HG03571 (cell line): Measurements from ENCODE around the gene NTPCR.
"Not testable (repeated sequence)": the region's sequence is repeated elsewhere in the genome, so short reads cannot be mapped to it uniquely, and the experiment has no call there.

Source experiments
- ATAC-seq: cut with Tn5 transposase; IDR thresholded peaks from one replicate; pipeline ENCODE4 v1.9.1; 2021; ENCODE audit not compliant: unreplicated experiment

The NTPCR gene

DNA sequence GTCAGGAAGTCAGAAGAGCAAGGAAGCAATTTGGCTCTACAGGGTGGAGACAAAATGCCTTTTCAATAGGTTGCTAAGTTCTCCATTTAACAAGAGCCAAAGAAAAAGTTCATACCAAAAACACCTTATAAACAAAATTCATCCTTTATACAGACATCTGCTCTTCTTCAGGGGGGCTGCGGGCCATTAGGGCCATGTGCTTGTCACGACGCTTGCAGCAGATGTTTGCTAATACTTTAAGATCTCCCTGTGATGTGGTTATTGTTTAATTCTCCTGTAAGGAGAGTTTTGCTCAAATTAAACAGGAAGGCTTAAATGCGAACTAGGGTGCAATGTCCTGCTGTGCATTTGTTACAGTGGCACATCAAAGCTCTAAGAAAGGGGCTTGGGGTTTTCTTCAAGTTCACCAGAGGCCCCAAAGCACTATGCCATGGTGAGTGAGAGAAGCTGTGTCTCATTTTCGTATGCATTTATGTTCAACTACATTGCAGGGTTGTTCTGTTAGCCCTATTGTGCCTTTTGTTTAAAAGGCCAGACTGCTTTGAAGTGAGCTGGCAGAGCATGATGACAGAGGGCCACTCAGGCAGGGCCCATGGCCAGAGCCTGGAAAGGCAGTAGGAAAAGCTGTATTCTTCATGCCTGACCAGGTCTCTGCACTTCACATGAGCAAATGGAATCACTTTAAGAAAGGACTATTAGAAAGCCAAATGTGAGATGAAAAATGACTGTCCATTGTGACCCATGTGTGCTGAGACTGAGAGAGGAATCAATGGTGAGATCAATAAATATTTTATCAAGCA, 24.8 kb upstream of the NTPCR start:
- no peak for ATAC-seq

DNA sequence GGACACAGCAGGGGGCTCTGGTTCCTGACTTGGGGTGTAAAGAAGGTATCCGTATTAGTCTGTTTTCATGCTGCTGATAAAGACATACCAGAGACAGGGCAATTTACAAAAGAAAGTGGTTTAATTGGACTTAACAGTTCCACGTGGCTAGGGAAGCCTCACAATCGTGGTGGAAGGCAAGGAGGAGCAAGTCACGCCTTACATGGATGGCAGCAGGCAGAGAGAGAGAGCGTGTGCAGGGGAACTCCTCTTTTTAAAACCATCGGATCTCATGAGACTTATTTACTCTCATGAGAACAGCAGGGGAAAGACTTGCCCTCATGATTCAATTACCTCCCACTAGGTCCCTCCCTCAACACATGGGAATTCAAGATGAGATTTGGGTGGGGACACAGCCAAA, 23.2 kb upstream of the NTPCR start:
- not testable (repeated sequence) for ATAC-seq

GRCh38 chr1:232927830-232928505, 22.4 kb upstream of the NTPCR start:
- no peak for ATAC-seq

- no peak for ATAC-seq
Observed at GRCh38 chr1:232932486-232933425, 17.7 kb upstream of the NTPCR start.

GRCh38 chr1:232936941-232937340, 13.5 kb upstream of the NTPCR start:
- ATAC-seq: no peak

GRCh38 chr1:232937741-232938375, 12.6 kb upstream of the NTPCR start:
- ATAC-seq: no peak

DNA sequence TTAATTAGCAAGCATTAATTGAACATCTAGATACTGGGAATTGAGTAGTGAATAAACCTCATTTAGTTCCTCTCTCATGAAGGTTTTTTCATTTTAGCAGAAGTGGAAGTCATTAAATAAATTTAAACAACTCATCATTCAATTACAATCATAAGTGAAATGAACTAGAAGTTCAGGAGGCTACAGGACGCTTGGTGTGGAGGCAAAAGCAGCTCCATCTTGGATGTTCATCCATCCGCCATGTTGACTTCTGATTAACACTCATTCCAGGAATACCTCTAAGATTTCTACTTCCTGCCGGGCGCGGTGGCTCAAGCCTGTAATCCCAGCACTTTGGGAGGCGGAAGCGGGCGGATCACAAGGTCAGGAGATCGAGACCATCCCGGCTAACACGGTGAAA, 11.5 kb upstream of the NTPCR start:
- no peak for ATAC-seq

- ATAC-seq: no peak
Observed at GRCh38 chr1:232939748-232940147, 10.7 kb upstream of the NTPCR start.

- ATAC-seq: peak; percentile 74
Observed at GRCh38 chr1:232940262-232940661, 10.1 kb upstream of the NTPCR start.

- no peak for ATAC-seq
Observed at GRCh38 chr1:232942413-232943294, 7.8 kb upstream of the NTPCR start.

GRCh38 chr1:232943679-232944252, 6.6 kb upstream of the NTPCR start:
- no peak for ATAC-seq

GRCh38 chr1:232944347-232944746, 6.1 kb upstream of the NTPCR start:
- no peak for ATAC-seq

DNA sequence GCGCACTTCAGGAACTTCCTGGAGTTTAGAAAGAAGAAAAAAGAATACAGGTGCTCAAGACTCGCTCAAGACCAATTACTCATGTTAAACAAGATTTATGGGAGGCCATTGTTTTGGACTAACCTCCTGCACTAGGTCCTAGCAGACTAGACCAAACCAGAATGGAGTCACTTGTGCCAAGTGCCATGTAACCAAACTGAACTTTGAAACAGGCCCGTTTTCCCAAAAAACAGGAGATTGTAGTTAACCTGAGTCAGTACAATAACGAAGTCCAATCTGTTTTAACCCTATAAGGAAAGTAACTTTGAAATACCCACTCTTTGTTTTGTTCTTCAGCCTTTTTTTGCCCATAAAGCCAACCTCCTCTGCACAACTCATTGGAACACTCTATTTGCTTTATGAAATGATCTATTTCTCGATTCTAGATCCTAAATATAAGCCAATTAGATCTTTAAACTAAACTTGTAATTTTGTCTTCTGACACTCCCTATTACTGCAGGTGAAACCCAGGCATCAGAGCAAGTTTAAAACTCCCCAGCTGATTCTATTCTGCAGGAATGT, 695 bp upstream of the NTPCR start:
- ATAC-seq: no peak

- ATAC-seq: no peak
Observed at GRCh38 chr1:232951180-232951579, 769 bp downstream of the NTPCR start.

DNA sequence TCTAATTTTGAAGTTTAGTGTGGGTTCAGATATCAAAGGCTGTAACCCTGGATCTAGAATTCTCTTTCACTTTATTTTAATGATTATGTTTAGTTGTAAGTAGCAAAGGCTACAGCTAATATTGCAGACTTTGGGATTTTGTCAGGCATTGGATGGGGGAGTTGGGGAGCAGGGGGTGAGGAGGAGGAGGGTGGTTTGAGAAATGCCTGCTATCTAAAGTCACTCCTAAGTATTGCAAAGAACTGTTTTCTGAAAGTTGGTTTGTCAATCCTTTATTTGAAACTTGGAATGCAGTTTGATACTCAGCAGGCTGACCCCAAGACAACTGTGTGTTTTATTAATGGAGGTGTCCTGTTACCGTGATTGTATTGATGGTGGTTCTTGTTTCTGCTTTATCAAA, 1.2 kb downstream of the NTPCR start:
- no peak for ATAC-seq

GRCh38 chr1:232952514-232953499, 2.4 kb downstream of the NTPCR start:
- peak; percentile 39 for ATAC-seq

- no peak for ATAC-seq
Observed at GRCh38 chr1:232954594-232955365, 4.4 kb downstream of the NTPCR start.
